PFSK-1 (cell line): ENCODE data around the gene SRA1.

ENCODE experiments used
- FOXP2 ChIP-seq: optimal IDR thresholded peaks from 2 replicates; pipeline ENCODE3; 2011; ENCODE audit warnings: borderline replicate concordance, control low read depth, inconsistent platforms; ENCODE audit not compliant: insufficient read depth; ENCODE audit errors: extremely low read length, extremely low read depth
- POLR2AphosphoS5 ChIP-seq: IDR thresholded peaks from 2 replicates; pipeline ENCODE4 v1.6.1; 2012; ENCODE audit warnings: low read depth, mild to moderate bottlenecking, control low read depth, low read length, moderate library complexity
- REST ChIP-seq, 2 experiments: IDR thresholded peaks; 2 replicates each; pipeline versions ENCODE4 v1.6.1 to v1.8.0; 2011 to 2012; ENCODE audit warnings: low read depth in 2 of 2, low read length in 2 of 2, control low read depth in 1 of 2, inconsistent platforms in 1 of 2, mild to moderate bottlenecking in 1 of 2, moderate library complexity in 1 of 2; ENCODE audit not compliant: insufficient read depth in 1 of 2
- SIN3A ChIP-seq: IDR thresholded peaks from 2 replicates; pipeline ENCODE4 v1.6.1; 2012; ENCODE audit warnings: mild to moderate bottlenecking, low read length, moderate library complexity, borderline replicate concordance; ENCODE audit not compliant: insufficient read depth
- TAF1 ChIP-seq: IDR thresholded peaks from 2 replicates; pipeline ENCODE4 v1.6.1; 2012; ENCODE audit warnings: low read length, control low read depth, borderline replicate concordance; ENCODE audit not compliant: insufficient read depth

The SRA1 gene

GRCh38 chr5:140553657-140554056 is 3.6 kb downstream of the SRA1 start:
- TF ChIP-seq SIN3A (no peak), TAF1 (no peak), REST (IDR thresholded peaks at IDR 0.05; ENCODE audit: insufficient read depth in 1 of 2, low read depth in 2 of 2, low read length in 2 of 2) (no peak), POLR2AphosphoS5 (no peak; the same call in 1 of the 2 replicates), FOXP2 (no peak)

- TF ChIP-seq TAF1 (no peak), SIN3A (no peak), FOXP2 (no peak), POLR2AphosphoS5 (no peak), REST (IDR thresholded peaks at IDR 0.05; ENCODE audit: insufficient read depth in 1 of 2, low read depth in 2 of 2, low read length in 2 of 2) (no peak)
These were observed 5.4 kb downstream of the SRA1 start for GRCh38 chr5:140551872-140552271.

DNA sequence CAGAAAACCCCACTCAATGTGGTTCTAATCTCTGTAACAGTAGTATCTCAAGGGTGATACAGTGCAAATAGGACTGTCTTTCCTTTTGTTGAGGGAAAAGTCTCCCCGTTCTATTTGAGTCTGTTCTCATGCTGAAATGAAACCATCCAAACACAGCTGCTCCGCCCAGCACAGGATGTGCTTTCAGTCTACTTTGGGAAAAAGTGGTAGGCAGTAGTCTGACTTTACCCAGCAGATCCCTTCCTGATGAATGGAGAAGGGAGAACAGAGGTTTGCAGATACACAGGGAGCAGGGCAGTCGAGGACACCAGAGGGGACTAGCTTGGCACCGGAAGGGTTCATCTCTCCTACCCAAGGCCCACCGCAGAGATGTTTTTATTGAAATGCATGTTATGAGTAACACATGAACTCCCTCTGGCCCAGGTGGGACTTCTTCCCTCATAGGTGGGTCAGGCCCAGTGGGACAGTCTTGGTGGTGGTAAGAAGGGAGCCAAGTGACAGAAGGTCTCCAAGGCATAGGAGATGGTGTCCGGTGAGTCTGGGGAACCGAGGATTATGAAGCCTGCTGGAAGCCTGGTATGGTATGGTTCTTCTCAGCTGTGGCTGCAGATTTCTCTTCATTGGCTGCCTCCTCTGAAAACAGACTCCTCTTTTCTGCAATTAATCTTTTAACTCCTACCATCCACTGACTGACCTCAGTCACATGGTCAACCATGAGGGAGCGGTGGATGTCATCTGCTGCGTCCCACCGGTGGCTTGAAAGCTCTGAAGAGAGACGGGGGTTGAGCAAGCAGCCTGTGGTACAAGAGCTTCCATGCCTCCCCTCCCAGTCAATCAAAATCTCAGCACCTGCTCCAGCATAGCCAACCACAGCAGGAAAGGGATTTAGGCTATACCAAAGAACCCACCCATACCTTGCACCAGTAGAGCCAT is 6.9 kb downstream of the SRA1 start:
- no peak for TF ChIP-seq POLR2AphosphoS5
- no peak for TF ChIP-seq REST (IDR thresholded peaks at IDR 0.05; ENCODE audit: insufficient read depth in 1 of 2, low read depth in 2 of 2, low read length in 2 of 2)
- no peak for TF ChIP-seq TAF1
- TF ChIP-seq FOXP2 = no peak
- TF ChIP-seq SIN3A = no peak

- TF ChIP-seq POLR2AphosphoS5 = peak; percentile 45; the same call in 1 of the 2 replicates
- no peak for TF ChIP-seq SIN3A
These were observed 7.8 kb downstream of the SRA1 start for GRCh38 chr5:140549237-140550144.

GRCh38 chr5:140548791-140549190 is 8.5 kb downstream of the SRA1 start:
- TF ChIP-seq FOXP2 (no peak), TAF1 (no peak), SIN3A (no peak), REST (IDR thresholded peaks at IDR 0.05; ENCODE audit: insufficient read depth in 1 of 2, low read depth in 2 of 2, low read length in 2 of 2) (no peak), POLR2AphosphoS5 (no peak; the same call in 1 of the 2 replicates)
